ENCODE measurements around the gene ABR. TPM values are rescaled to one million over a fixed set of nuclear protein-coding genes. Genes with fewer than 3 reads are reported as not detected.

The ABR gene
- total RNA-seq, 1 donor = 156 TPM

GRCh38 chr17:1071103-1071825 lies 108.5 kb downstream of the ABR start:
- DNase-seq (ENCODE audit: insufficient read length, low spot score, missing footprints) = no peak

GRCh38 chr17:1070411-1070810 lies 109.4 kb downstream of the ABR start:
- H3K4me3 ChIP-seq (ENCODE audit: insufficient read depth, low read length) = no peak overlapping the region
- H3K27ac ChIP-seq (ENCODE audit: low read depth, low read length) = no peak overlapping the region
- H3K79me2 ChIP-seq (ENCODE audit: insufficient read depth, low read length) = no peaks in the 10 kb centered on the region
- H3K4me1 ChIP-seq (ENCODE audit: insufficient read depth, low read length) = no peaks in the 10 kb centered on the region
- DNase-seq (ENCODE audit: insufficient read length, low spot score, missing footprints) = no peak
- no peaks in the 10 kb centered on the region for H3K27me3 ChIP-seq (ENCODE audit: insufficient read depth, low read length)
- TF ChIP-seq CTCF (IDR thresholded peaks at IDR 0.05; ENCODE audit: extremely low read depth, low read depth, low read length) = no peak
- H3K36me3 ChIP-seq (ENCODE audit: insufficient read depth, low read length) = peaks cover 44% of the 10 kb centered on the region
- no peak overlapping the region for H3K4me2 ChIP-seq (ENCODE audit: insufficient read depth, low read length)
- no peak overlapping the region for H2AFZ ChIP-seq (ENCODE audit: low read length)
- peaks cover 1% of the 10 kb centered on the region for H3K9me3 ChIP-seq (ENCODE audit: low read depth, low read length)
- peaks cover 7% of the 10 kb centered on the region for H4K20me1 ChIP-seq (ENCODE audit: insufficient read depth, low read length)

More at GRCh38 chr17:1071103-1071825, 108.5 kb downstream of the ABR start:
- Histone ChIP-seq H3K4me2 (ENCODE audit: insufficient read depth, low read length) (no peak overlapping the region), H2AFZ (ENCODE audit: low read length) (no peak overlapping the region), H3K9me3 (ENCODE audit: low read depth, low read length) (no peaks in the 10 kb centered on the region), H3K27ac (ENCODE audit: low read depth, low read length) (no peak overlapping the region), H3K79me2 (ENCODE audit: insufficient read depth, low read length) (no peaks in the 10 kb centered on the region), H4K20me1 (ENCODE audit: insufficient read depth, low read length) (peaks cover 7% of the 10 kb centered on the region), H3K27me3 (ENCODE audit: insufficient read depth, low read length) (no peaks in the 10 kb centered on the region), H3K36me3 (ENCODE audit: insufficient read depth, low read length) (peaks cover 36% of the 10 kb centered on the region), H3K4me3 (ENCODE audit: insufficient read depth, low read length) (no peak overlapping the region), H3K4me1 (ENCODE audit: insufficient read depth, low read length) (no peaks in the 10 kb centered on the region)
- no peak for TF ChIP-seq CTCF (IDR thresholded peaks at IDR 0.05; ENCODE audit: extremely low read depth, low read depth, low read length)

GRCh38 chr17:1069847-1070246 lies 109.9 kb downstream of the ABR start:
- Histone ChIP-seq H3K4me1 (ENCODE audit: insufficient read depth, low read length) (no peaks in the 10 kb centered on the region), H3K4me2 (ENCODE audit: insufficient read depth, low read length) (no peak overlapping the region), H3K27me3 (ENCODE audit: insufficient read depth, low read length) (no peaks in the 10 kb centered on the region), H3K9me3 (ENCODE audit: low read depth, low read length) (peaks cover 2% of the 10 kb centered on the region), H3K36me3 (ENCODE audit: insufficient read depth, low read length) (peaks cover 41% of the 10 kb centered on the region), H2AFZ (ENCODE audit: low read length) (no peak overlapping the region), H4K20me1 (ENCODE audit: insufficient read depth, low read length) (peaks cover 7% of the 10 kb centered on the region), H3K4me3 (ENCODE audit: insufficient read depth, low read length) (no peak overlapping the region), H3K27ac (ENCODE audit: low read depth, low read length) (no peak overlapping the region), H3K79me2 (ENCODE audit: insufficient read depth, low read length) (no peaks in the 10 kb centered on the region)
- no peak for TF ChIP-seq CTCF (IDR thresholded peaks at IDR 0.05; ENCODE audit: extremely low read depth, low read depth, low read length)
- no peak for DNase-seq (ENCODE audit: insufficient read length, low spot score, missing footprints)

- TF ChIP-seq CTCF (IDR thresholded peaks at IDR 0.05; ENCODE audit: extremely low read depth, low read depth, low read length) = no peak
- peaks cover 4% of the 10 kb centered on the region for H4K20me1 ChIP-seq (ENCODE audit: insufficient read depth, low read length)
- H3K79me2 ChIP-seq (ENCODE audit: insufficient read depth, low read length) = no peaks in the 10 kb centered on the region
- no peak for DNase-seq (ENCODE audit: insufficient read length, low spot score, missing footprints)
- no peak overlapping the region for H3K27ac ChIP-seq (ENCODE audit: low read depth, low read length)
- H3K27me3 ChIP-seq (ENCODE audit: insufficient read depth, low read length) = no peaks in the 10 kb centered on the region
- no peak overlapping the region for H3K4me3 ChIP-seq (ENCODE audit: insufficient read depth, low read length)
- H3K36me3 ChIP-seq (ENCODE audit: insufficient read depth, low read length) = peaks cover 39% of the 10 kb centered on the region
- no peaks in the 10 kb centered on the region for H3K4me1 ChIP-seq (ENCODE audit: insufficient read depth, low read length)
- H2AFZ ChIP-seq (ENCODE audit: low read length) = no peak overlapping the region
- no peak overlapping the region for H3K4me2 ChIP-seq (ENCODE audit: insufficient read depth, low read length)
- H3K9me3 ChIP-seq (ENCODE audit: low read depth, low read length) = peaks cover 2% of the 10 kb centered on the region
Measured at GRCh38 chr17:1068356-1068755, 111.4 kb downstream of the ABR start.
